Stimulated activated naive CD8-positive, alpha-beta T cell treated with anti-CD3 and anti-CD28 coated beads, Interleukin-15, amount 100 ng/mL, for 72 hours (primary cell): Measurements from ENCODE around the gene MINAR2.
A peak's percentile ranks its signal among the peaks of the same experiment; 100 is the strongest.

Source experiments
- ATAC-seq: fragments of 150-1000 bp; cut with Tn5 transposase; 2 replicates; pipeline ENCODE4 v1.10.0; 2021; ENCODE audit warnings: mild to moderate bottlenecking, moderate library complexity
- DNase-seq, 2 donors: peaks; one replicate each; pipeline ENCODE4 v3.0.0; 2021 to 2022
- H3K27ac Mint-ChIP-seq, 2 donors: one replicate each; pipeline ENCODE4 v1.8.0; 2022; ENCODE audit warnings: mild to moderate bottlenecking in 2 of 2, mixed read lengths in 2 of 2, moderate library complexity in 2 of 2
- H3K27me3 Mint-ChIP-seq: one replicate; pipeline ENCODE4 v1.8.0; 2022; ENCODE audit warnings: mixed read lengths
- H3K4me1 Mint-ChIP-seq: one replicate; pipeline ENCODE4 v1.8.0; 2022; ENCODE audit warnings: mild to moderate bottlenecking, mixed read lengths
- H3K4me3 Mint-ChIP-seq, 2 donors: one replicate each; pipeline ENCODE4 v1.8.0; 2022; ENCODE audit warnings: mild to moderate bottlenecking in 2 of 2, mixed read lengths in 2 of 2, moderate library complexity in 1 of 2
- H3K9me3 Mint-ChIP-seq, 2 donors: one replicate each; pipeline ENCODE4 v1.8.0; 2022; ENCODE audit warnings: mixed read lengths in 2 of 2

The MINAR2 gene

GRCh38 chr5:129763651-129764050 is 15.8 kb downstream of the MINAR2 start:
- no peak for DNase-seq
- Mint-ChIP-seq H3K27ac (no peak overlapping the region), H3K27me3 (no peaks in the 10 kb centered on the region), H3K9me3 (no peaks in the 10 kb centered on the region), H3K4me3 (no peak overlapping the region), H3K4me1 (no peaks in the 10 kb centered on the region)
- no peak for ATAC-seq

GRCh38 chr5:129766798-129767197 is 18.9 kb downstream of the MINAR2 start:
- Mint-ChIP-seq H3K4me1 (no peaks in the 10 kb centered on the region), H3K9me3 (no peaks in the 10 kb centered on the region), H3K27ac (no peak overlapping the region), H3K4me3 (no peak overlapping the region), H3K27me3 (no peaks in the 10 kb centered on the region)
- no peak for ATAC-seq
- DNase-seq: no peak

DNA sequence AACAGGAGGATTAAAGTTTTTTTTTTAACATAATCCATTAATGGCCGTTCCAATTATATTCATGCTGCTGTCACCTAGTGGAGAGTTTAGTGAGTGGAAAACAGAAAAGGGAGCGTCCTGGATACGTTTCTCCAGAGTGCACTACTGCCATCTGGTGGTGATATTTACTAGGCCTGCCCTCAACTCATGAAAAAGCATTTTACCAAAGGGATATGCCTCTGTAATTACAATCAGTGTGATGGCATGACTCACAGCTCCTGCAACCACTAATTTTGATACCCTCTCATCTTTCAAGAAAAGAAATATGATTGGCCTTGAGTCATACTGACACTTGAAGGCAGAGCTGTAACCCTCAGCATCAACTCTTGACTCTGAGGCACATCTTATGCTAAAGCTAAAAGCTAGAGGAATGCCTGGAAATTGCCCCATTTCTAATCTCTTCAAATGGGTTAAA is 20.1 kb downstream of the MINAR2 start:
- peak; percentile 93 for ATAC-seq
- no peaks in the 10 kb centered on the region for H3K9me3 Mint-ChIP-seq
- H3K27ac Mint-ChIP-seq: no peak overlapping the region
- no peaks in the 10 kb centered on the region for H3K4me1 Mint-ChIP-seq
- peaks cover under 1% of the 10 kb centered on the region for H3K27me3 Mint-ChIP-seq
- no peak overlapping the region for H3K4me3 Mint-ChIP-seq
- DNase-seq: peak; percentile 66 to 74

- Mint-ChIP-seq H3K27me3 (peaks cover 6% of the 10 kb centered on the region), H3K4me1 (no peaks in the 10 kb centered on the region), H3K9me3 (no peaks in the 10 kb centered on the region), H3K27ac (no peak overlapping the region), H3K4me3 (no peak overlapping the region)
- no peak for DNase-seq
- ATAC-seq: no peak
Measured at GRCh38 chr5:129768735-129769134, 20.8 kb downstream of the MINAR2 start.

- no peak overlapping the region for H3K27ac Mint-ChIP-seq
Measured at GRCh38 chr5:129770024-129770820, 22.3 kb downstream of the MINAR2 start.

GRCh38 chr5:129771058-129771838 is 23.4 kb downstream of the MINAR2 start:
- Mint-ChIP-seq H3K27me3 (peaks cover 6% of the 10 kb centered on the region), H3K4me3 (no peak overlapping the region), H3K4me1 (no peaks in the 10 kb centered on the region), H3K27ac (no peak overlapping the region), H3K9me3 (no peaks in the 10 kb centered on the region)
- ATAC-seq (peak; percentile 34), DNase-seq (peak; percentile 38 to 43)

More at GRCh38 chr5:129770024-129770820, 22.3 kb downstream of the MINAR2 start:
- DNase-seq (no peak), ATAC-seq (no peak)
- no peaks in the 10 kb centered on the region for H3K4me1 Mint-ChIP-seq
- H3K27me3 Mint-ChIP-seq: peaks cover 6% of the 10 kb centered on the region
- H3K4me3 Mint-ChIP-seq: no peak overlapping the region
- no peaks in the 10 kb centered on the region for H3K9me3 Mint-ChIP-seq

- peaks cover 6% of the 10 kb centered on the region for H3K27me3 Mint-ChIP-seq
- H3K4me1 Mint-ChIP-seq: no peaks in the 10 kb centered on the region
- H3K9me3 Mint-ChIP-seq: no peaks in the 10 kb centered on the region
- ATAC-seq (no peak), DNase-seq (no peak)
- H3K4me3 Mint-ChIP-seq: no peak overlapping the region
- H3K27ac Mint-ChIP-seq: no peak overlapping the region
Measured at GRCh38 chr5:129773376-129773775, 25.5 kb downstream of the MINAR2 start.

GRCh38 chr5:129781594-129781993 is 33.7 kb downstream of the MINAR2 start:
- Mint-ChIP-seq H3K27me3 (no peaks in the 10 kb centered on the region), H3K4me1 (no peaks in the 10 kb centered on the region), H3K27ac (no peak overlapping the region), H3K4me3 (no peak overlapping the region), H3K9me3 (no peaks in the 10 kb centered on the region)
- DNase-seq (no peak), ATAC-seq (no peak)

GRCh38 chr5:129803403-129803802 is 55.5 kb downstream of the MINAR2 start:
- peaks cover 17 to 27% of the 10 kb centered on the region in 2 donors for H3K9me3 Mint-ChIP-seq

GRCh38 chr5:129804705-129805104 is 56.8 kb downstream of the MINAR2 start:
- Mint-ChIP-seq H3K27ac (no peak overlapping the region), H3K27me3 (peaks cover 8% of the 10 kb centered on the region), H3K4me1 (no peaks in the 10 kb centered on the region), H3K4me3 (no peak overlapping the region), H3K9me3 (peaks cover 9 to 17% of the 10 kb centered on the region in 2 donors)
- ATAC-seq (no peak), DNase-seq (no peak)

More at GRCh38 chr5:129803403-129803802, 55.5 kb downstream of the MINAR2 start:
- Mint-ChIP-seq H3K4me3 (no peak overlapping the region), H3K4me1 (no peaks in the 10 kb centered on the region), H3K27me3 (peaks cover 8% of the 10 kb centered on the region), H3K27ac (no peak overlapping the region)
- DNase-seq (no peak), ATAC-seq (no peak)

- no peak overlapping the region for H3K4me3 Mint-ChIP-seq
- ATAC-seq (no peak), DNase-seq (no peak)
- H3K9me3 Mint-ChIP-seq: peaks cover 2 to 4% of the 10 kb centered on the region in 2 donors
- H3K4me1 Mint-ChIP-seq: no peaks in the 10 kb centered on the region
- H3K27ac Mint-ChIP-seq: no peak overlapping the region
- peaks cover 8% of the 10 kb centered on the region for H3K27me3 Mint-ChIP-seq
Measured at GRCh38 chr5:129807162-129807814, 59.4 kb downstream of the MINAR2 start.
